HG03342 (cell line): Measurements from ENCODE around the gene POM121L12.

ENCODE experiments used
- ATAC-seq: cut with Tn5 transposase; IDR thresholded peaks from one replicate; pipeline ENCODE4 v1.9.1; 2021; ENCODE audit warnings: mild to moderate bottlenecking, moderate library complexity; ENCODE audit not compliant: unreplicated experiment

The POM121L12 gene

DNA sequence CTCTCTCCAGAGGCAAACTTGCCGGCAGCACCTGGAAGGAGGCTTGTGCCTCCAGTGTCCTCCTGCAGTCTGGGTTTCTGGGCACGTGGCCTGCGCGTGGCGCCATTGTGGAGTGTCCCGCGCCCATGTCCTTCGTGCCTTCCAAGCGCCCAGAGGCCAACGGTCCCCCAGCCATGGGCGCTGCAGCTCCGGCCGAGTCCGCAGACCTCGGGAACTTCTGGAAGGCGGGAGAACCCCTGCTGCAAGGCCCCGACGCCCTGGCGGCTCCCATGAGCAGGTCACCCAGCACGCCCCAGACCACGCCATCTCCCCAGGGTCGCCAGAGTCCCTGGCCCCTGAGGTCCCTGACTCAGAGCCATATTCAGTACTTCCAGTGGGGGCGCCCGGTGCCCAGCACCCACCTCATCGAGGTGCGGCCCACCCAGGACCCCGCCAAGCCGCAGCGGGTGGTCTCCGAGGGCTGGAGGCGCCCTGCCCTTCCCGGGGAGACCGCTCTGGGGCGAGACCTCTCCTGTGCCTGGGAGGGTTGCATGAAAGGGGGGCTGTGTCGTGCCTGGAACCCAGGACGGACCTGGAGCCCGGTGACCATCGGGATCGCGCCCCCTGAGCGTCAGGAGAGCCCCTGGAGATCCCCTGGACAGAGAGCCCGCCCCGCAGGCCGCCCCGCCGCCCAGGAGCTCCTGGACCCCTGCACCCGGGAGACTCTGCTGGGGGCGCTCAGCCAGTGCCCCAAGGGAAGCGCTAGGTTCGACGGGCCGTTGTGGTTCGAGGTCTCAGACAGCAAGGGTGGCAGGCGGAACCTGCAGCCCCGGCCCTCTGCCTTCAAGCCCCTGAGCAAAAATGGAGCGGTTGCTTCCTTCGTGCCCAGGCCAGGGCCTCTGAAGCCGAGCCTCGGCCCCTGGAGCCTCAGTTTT lies at the start of gene POM121L12:
Gene POM121L12, plus strand, starts transcription at position 135 of the 914 bp plus-strand sequence. Its CDS starts 39 bp downstream, at position 174.
- no peak for ATAC-seq

DNA sequence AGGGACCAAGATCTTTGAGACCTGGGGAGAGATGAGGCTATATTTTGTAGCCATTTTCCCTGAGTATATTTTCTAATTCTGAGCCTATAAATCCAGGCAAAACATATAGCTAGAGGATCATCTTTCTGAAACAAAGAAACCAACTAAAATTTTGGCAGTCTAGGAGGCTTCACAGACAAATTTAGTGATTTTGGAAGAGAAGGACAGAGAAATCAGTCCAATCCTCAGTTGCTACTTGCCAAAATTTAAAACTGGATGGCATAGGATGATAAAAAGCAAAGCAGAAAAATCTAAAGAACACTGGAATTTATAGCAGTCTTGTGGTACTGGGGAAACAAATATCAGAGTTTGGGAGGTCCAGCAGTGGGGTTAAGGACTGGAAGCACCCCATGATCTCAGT lies 43.4 kb upstream of the POM121L12 start:
- ATAC-seq, result no peak

DNA sequence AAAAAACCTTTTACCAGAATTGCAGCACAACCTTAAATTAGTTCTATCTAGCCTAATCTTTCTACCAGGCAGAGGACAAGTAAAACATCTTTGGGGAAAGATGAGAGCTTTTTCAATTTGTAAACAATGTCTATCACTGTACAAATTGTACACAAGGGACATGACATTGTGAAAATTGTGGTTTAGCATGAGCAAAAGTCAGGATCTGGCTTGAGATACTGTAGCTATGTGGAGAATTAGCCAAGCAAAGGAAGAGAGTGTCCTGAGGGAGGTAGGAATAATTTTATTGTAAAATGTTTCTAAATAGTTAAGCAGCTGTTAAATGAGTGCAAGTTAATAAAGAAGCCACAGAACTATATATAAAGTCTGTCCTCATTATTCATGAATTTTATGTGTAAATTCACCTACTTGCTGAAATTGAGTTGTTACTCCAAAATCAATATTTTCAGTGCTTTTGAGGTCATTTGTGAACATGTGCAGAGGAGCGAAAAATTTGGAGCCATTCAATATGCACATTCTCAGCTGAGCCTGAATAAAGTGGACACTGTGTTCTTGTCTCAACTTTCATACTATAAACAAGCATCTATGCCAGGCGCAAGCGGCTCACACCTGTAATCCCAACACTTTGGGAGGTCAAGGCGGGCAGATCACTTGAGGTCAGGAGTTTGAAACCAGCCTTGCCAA lies 42.8 kb upstream of the POM121L12 start:
- no peak for ATAC-seq

DNA sequence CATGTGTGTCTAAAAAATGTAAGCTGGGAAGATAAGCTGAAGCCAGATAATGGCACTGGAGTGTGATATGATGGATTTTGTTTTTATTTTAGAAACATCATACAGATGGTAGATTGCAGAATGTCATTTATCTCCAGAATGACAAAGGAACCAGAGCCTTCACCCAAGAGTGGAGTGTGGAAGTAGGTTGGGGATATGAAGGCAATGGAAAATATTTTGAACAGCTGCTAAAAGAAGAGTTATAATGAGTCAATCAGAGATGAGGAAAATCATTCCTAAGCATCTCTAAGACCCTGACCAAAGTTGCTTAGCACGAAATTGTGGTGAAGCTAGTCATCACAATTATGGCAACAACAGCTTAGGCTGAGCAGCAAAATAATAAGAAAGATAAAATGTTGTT lies 39.8 kb upstream of the POM121L12 start:
- no peak for ATAC-seq

DNA sequence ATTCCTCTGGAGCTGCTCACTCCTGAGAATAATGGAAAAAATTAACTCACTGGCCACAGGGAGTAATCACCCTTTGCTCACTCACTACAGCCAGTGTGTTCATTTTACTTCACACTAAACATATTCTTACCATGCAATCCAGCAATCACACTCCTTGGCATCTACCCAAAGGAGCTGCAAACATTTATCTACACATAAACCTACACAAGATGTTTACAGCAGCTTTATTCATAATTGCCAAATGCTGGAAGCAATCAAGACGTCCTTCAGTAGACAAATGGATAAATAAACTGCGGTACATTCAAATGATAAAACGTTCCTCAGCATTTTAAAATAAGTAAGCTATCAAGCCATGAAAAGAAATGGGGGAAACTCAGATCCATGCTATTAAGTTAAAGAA lies 34.2 kb upstream of the POM121L12 start:
- ATAC-seq, result no peak

DNA sequence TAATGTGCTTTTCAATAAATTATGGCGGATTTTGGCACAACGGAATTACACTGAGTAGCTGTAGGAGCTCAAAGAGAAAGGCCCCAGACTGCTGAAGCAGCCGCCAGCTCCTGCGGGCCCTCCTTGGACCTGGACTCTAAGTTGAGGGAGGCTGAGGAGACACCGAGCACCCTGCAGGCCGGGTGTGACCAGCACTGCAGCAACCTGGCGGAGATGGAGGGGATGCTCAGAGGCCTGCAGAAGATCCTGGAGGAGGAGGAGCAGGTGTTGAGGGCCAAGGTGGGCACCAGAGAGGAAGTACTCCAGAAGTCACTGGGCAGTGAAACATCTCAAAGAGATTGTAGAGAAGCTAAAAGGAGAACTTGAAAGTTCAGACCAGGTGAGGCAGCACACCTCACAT lies 33.0 kb upstream of the POM121L12 start:
- ATAC-seq, result no peak

DNA sequence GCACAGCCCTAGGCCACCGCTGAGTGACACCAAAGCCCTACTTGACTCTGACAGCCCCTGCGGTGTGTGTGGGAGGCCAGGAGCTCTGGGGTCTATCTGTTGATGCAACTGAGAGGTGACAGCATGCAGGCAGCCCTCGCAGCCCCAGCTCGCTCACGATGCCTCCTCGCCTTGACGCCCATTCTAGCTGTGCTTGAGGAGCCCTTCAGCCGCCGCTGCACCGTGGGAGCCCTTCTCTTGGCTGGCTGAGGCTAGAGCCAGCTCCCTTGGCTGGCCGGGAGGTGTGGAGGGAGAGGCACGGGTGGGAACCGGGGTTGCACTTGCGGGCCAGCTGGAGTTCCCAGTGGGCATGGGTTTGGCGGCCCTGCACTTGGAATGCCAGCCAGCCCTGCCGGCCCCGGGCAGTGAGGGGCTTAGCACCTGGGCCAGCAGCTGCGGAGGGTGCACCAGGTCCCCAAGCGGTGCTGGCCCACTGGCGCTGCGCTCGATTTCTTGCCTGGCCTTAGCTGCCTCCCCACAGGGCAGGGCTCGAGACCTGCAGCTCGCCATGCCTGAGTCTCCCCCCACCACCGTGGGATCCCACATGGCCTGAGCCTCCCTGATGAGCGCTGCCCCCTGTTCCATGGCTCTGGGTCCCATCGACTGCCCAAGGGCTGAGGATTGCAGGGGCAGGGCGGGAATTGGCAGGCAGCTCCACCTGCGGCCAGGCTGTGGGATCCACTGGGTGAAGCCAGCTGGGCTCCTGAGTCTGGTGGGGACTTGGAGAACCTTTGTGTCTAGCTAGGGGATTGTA lies 31.6 kb upstream of the POM121L12 start:
- no peak for ATAC-seq

DNA sequence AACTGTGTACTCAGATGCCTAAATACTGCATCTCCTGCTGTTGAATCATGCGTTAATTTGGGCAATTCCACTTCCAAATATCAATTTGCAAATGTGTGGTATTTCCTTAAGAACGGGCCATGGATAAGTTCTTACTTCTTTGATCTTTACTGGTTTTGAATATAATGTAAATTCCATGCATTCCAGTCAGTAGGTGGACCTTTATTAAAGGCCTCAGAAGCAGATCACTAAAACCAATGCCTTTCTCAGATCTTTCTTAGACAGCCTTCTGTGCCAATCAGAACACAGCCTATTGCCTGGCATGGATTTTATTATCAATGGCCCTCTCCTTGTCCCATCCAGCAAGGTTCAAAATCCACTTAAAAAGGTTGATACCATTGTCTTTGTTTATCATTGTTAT lies 21.5 kb upstream of the POM121L12 start:
- no peak for ATAC-seq

DNA sequence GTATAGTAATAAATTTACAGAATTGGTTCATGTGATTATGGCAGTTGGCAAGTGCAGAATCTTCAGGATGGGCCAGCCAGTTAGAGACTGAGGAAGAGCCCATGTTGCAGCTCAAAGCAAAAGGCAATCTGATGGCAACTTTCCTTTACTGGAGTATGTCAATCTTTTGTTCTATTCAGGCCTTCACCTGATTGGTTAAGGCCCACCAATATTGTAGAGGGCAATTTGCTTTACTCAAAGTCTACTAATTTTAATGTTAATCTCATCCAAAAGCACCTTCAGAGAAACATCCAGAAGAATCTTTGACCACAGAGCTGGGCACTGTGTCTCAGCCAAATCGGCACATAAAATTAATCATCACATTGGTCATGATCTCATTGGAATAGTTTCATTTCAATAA lies 20.0 kb upstream of the POM121L12 start:
- ATAC-seq, result no peak

DNA sequence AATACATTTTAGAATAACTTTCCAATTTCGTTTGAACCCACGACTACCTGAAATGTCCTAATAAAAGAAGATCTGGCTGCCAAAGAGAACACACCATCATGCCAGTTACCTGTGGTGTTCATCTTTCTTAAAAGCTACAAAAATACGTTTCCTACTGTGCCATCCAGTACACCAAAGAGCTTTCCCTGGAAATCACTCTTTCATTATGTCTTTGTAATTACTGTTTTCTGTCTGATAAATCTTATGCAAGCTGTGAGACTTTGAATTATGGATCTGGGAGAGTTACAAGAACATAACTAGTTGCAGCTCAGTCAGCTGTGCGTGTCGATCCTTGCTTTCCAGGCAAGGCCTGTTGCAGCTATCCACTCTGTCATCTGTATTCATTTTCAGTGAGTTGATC lies 12.5 kb upstream of the POM121L12 start:
- no peak for ATAC-seq

DNA sequence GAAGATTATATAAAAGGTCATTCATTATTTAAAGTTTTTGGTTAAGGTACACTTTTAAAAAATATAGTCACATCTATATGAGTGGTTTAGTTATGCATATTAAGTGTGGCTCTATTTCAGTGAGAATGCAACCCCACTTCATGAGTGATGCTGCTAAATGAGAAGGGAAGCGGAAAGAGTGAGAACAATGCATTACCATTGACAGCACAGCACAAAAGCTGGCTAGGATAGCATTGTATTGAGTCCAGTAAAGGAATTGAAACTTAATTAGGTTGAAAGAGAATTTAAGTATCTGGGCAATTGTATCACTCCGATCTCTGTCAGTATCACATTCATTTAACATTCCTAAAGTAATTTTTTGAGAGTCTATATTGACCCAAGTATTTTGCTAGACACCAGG lies 13.2 kb downstream of the POM121L12 start:
- no peak for ATAC-seq

DNA sequence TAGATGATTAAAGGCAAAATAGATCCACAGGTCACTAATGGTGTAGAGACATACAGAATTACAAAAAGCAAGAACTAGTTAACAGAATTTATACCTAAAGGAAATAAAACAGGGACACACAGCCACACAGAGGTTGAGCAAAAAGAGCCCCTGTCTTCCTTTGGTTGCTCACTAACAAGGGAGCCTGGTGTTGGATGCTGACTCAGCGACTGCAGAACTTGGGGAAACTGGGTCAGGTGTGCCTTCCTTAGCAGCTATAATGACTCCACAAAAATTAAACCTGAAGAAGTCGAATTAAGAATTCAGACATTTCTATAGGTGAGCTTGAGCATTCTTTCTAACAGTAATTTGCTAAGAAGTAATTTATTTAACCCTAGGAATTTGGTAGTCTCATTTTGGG lies 15.0 kb downstream of the POM121L12 start:
- ATAC-seq, result no peak

DNA sequence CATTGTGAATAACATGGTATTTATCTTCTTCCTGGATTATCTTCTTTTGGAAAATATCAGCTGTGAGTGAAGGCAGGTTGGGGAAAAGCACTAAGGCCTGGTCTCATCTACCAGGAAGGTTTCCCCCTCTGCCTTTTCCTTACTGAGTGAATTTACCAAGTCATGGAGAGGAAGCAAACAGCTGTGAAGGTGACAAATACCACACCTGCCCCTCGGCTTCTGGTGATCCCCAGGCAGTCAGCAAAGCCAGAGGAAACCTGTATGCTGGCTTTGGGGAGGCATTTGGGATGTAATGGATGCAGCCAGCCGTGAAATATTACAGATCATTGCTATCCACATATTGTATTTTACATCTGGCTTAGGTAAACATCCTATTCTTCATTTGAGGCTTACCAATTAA lies 24.2 kb downstream of the POM121L12 start:
- ATAC-seq, result no peak

DNA sequence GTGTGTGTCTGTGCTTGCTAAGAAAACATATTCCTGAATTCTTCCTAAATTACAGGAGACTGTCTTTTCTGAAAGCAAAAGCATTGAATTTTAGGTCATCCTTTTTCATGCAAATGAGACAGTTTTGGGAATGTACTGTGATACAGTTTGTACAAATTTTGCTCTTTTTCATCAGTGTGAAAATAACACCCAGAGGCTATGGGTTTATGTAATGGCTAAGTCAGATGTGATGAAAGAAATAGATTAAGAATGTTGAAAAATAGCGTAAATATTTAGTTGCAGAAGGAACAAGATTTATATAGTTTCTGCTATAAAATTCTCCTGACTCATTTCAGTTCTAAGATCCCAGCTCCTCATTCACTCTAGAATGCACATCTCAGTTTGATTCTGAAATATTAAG lies 24.6 kb downstream of the POM121L12 start:
- no peak for ATAC-seq

DNA sequence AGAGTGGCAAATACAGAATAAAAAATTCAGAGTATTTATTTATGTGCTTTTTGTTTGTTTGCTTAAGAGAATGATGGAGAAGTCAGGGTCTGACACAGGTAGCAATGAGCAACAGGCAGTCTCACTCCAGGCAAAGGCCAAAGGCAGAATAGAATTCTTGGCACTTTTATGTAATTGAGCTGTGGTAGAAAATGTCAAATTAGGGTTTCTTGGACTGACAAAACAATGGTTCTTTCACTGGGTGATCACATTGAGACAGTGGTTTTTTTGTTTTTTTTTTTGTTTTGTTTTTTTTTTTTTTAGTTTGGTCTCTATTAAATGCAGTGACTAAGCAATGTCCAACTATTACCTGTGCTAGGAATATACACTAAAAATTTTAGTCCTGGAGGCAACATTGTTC lies 27.4 kb downstream of the POM121L12 start:
- no peak for ATAC-seq

DNA sequence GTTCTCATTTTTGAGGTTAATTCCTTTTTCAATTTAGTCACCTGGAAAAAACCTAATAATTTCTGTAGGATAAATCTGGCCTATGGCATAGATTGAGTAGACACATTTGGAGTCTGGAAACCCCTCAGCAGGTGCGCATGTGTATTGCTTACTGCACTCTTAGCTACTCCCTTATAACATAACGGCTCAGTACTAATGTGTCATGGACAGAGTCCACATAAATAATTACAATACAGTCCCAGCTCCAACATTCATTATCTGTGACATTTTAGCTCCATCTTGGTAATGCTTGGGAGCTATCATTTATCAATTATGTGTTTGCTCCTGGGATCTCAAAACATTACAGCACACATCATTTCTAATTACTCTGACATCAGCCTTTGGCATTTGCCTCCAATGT lies 33.2 kb downstream of the POM121L12 start:
- no peak for ATAC-seq

DNA sequence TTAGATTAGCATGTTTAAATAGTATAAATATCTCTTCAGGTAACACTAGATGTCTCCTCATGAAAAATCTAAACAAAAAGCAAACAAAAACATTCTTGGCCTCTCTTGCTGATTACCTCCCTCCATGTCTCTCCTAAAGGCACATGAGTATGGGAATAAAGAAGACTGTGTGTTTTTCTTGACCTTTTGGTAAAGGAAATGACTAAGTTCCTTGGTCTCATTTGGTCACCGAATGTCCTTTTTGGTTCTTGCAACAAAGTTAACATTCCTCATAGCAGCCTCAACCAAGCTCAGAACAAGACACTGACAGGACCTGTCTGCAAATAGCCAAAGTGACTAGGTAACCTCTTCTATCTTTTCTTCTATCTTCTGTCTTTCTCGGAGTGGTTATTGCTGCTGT lies 35.5 kb downstream of the POM121L12 start:
- no peak for ATAC-seq
